OCI-LY1 (cell line): ENCODE measurements around the gene RGPD4.

Source experiments
- CTCF ChIP-seq: fragments of 200-600 bp; sonication (generic), shearing (Covaris generic); IDR thresholded peaks from 2 replicates; pipeline ENCODE4 v1.5.1; 2017; ENCODE audit warnings: mild to moderate bottlenecking, antibody characterized with exemption, low read length, moderate library complexity, mixed read lengths
- EZH2 ChIP-seq: fragments of 200-600 bp; sonication (generic), shearing (Covaris generic); IDR thresholded peaks from 2 replicates; pipeline ENCODE4 v1.8.0; 2017; ENCODE audit warnings: borderline replicate concordance, mixed run types, mild to moderate bottlenecking, antibody characterized with exemption, low read length, moderate library complexity, mixed read lengths

GRCh38 chr2:107807988-107808387, 18.7 kb upstream of the RGPD4 start:
- no peak for TF ChIP-seq CTCF
- TF ChIP-seq EZH2: no peak
